AG20443 (cell line): ENCODE results near the gene OCA2.

Source experiments
- DNase-seq: peaks from one replicate; pipeline ENCODE4 v3.0.0; 2012; ENCODE audit warnings: low spot score, mixed read lengths

The OCA2 gene

GRCh38 chr15:27845535-27846369 is 253.4 kb downstream of the OCA2 start:
- no peak for DNase-seq

DNA sequence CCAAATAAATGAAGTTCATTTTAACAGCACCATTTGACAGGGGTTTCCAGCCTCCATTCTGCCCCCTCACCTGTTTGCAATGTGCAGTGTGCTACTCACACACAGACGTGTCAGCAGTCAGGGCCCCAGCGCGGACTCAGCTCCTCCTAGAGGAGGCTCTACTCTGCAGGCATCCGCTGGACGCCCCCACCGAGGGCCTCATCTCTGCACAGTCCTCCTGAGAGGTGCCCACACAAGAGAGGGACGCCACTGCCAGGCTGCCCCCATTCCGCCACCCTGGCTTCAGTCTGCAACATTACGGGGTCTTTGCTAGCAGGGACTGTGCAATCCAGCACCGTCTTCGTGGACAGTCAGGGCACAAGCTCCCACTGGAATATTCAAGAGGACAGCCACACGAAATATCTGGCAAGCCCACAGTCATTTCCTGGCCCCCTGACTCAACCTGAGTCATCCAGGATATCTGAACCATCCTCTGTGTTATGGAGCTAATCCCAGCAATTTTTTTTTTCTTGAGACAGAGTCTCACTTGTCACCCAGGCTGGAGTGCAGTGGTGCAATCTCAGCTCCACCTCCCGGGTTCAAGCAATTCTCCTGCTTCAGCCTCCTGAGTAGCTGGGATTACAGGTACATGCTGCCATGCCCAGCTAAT is 255.0 kb downstream of the OCA2 start:
- peak; percentile 85 for DNase-seq

DNA sequence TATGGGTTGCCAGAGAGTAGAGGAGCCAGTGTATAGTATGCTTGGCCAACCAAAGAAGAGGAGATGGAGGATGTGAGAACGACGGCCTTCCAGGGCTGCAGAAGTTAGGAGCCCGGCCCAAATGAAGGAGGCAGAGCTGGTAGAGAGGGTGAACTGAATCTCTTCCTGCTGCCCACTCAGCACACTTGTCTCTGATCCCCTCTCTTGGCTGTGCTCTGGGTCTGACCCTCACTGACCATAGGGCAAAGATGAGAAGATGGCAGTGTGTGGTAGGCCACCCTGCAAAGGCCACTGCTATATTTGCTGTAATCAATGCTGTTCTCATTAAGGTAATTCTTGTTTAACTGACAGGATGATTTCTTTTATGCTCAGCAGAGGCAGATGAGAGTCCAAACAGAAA is 256.0 kb downstream of the OCA2 start:
- DNase-seq: no peak

DNA sequence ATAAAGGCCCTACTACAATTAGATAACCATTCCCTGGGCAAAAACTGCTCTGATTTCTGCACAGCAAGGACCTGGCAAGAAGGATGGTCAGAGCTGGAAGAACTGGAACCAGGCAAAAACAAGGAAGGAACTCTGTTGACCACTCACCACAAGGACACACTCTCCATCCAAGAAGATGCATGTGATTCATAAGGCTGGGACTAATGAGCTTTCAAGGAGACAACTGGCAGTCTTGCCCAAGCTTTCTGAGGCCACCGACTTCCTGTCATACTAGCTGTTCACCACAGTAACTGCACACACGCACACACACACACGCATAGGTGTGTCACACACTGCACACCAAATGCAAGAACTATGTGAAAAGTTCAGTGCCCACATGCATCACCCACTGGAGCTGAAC is 256.6 kb downstream of the OCA2 start:
- peak; percentile 56 for DNase-seq

DNA sequence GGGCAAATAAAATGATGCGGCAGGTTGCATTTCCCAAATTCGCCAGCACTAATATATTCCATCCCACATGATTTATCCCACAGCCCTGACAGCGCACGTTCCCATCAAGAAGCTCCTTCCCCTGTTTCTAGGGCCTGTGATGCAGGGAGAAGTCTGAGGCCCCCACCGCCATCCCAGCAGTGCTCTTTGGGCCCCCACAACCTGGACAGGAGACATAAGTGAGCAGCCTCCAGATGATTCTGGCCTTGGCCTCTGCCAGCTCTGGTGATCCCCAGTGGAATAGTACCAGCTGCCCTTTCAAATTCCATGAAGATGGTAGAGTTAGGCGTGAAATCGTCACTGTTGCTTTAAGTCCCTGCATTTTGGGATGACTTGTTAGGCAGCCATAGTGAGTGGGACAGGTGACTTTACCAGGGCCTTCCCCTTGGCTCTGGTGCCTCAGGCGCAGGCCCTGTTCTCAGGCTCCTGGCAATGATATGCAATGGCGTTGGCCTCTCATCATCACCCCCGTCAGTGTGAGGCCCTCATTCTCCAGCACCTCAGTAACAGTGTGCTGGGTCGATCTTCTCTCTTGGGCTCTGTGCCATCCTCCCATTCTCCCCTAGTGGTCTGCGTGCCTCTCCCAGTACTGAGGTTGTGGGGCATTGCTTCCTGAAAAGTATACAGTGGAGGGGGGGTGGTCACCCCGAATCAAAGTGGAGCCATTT is 263.7 kb downstream of the OCA2 start:
- DNase-seq: no peak

DNA sequence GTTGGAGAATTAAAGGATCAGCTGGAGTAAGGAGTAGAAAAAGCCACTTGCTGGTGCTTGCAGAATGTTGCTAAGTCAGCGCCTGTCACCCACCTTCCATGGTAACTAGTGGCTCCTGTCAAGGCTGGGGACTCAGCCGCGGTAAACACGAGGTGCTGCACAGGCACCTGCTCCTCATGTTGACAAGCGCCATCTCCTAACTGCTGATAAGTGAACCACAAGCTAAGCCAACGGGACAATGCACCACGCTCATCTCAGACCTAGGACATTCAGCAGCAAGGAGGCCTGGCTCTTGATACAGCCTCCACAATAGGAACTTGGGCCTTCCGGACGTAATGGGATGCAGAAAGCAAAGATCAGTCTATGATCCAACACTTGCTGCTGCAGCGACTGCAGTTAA is 264.4 kb downstream of the OCA2 start:
- no peak for DNase-seq

DNA sequence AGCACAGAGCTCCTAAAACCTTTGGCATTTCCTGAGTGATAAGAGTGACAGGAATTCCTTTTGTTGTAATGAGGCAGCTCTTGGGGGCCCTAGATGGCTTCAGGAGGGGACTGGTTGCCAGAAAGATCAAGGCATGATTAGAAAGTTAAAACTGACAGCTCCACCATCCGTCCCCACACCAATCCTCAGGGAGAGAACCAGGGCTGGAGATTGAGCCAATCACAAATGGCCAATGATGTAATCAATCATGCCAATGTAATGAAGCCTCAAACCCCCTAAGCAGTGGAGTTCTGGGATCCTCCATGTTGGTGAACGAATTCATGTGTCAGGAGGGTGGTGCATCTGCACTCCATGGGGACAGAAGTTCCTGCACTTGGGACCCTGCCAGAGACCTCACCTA is 265.1 kb downstream of the OCA2 start:
- no peak for DNase-seq

DNA sequence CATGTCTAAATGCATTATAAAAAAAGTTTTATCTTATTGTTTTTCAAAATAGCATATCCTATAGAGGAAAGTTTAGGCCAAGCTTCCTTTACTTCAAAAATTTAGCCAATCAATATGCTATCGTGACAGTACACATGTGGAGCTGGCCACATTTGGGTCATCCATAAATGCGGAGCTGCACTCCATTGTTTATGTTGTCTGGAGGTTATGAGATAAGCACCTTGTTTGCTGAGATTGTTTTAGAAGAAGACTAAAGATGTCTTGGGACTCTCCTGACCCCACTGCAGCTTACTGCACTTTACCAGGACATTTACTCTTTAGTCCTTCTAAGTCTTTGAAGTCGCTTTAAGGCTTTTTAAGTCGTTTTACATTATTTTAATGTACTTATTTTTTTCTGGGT is 265.9 kb downstream of the OCA2 start:
- no peak for DNase-seq

DNA sequence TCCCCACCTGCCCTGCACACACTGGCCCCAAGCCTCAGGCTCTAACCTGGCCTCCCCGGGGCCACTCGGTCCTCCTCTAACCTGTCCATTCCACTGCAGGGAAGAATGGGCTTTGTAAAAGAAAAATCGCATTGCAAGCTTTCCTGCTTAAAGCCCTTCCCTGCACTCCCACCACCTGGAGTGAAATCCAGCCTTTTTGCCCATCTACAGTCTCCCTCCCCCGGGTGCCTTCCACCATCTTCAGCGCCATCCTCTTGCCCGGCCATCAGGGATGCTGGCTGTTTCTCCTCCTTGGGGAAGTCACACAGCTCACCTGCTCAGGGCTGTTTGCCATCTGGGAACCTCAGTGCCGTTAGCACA is 266.9 kb downstream of the OCA2 start:
- no peak for DNase-seq

DNA sequence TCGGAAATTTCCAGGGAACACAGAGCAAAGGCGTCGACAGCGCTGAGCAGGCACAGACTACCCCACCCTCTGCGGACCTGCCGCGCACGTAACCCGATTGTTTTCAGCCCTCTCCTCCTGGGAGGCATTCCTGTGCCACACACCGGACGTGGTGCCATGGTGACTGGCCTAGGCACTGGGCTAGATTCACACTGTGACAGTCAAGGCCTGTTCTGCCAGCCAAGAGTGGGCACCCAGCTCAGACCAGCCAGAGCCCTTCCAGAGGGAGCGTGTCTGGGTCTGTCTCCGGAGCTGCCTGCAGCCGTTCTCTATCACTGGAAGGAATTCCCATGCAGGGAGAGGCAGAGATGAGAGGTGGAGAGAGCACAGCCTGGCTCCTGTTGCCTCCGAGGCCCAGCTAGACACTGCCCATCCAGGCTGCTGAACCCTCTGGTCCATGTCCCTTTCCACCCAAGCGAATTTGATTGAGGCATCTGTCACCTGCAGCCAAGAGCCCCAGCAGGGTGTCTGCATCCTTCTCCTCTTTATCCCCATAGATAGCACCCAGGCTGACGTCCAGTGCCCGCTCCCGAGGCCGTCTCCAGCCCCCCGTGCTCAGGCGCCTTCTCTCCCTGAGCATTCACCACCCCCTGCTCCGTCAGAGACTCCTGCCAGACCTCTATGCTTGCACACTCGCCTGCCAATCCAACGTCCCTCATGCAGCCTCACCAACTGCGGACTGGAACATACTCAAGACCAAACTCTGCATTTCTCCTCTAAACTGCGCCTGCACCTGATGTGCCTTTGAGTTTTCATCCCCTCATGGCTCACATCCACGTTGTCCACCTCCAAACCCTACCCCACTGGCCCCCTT is 267.5 kb downstream of the OCA2 start:
- no peak for DNase-seq

GRCh38 chr15:27828746-27829145 is 270.4 kb downstream of the OCA2 start:
- DNase-seq: no peak

DNA sequence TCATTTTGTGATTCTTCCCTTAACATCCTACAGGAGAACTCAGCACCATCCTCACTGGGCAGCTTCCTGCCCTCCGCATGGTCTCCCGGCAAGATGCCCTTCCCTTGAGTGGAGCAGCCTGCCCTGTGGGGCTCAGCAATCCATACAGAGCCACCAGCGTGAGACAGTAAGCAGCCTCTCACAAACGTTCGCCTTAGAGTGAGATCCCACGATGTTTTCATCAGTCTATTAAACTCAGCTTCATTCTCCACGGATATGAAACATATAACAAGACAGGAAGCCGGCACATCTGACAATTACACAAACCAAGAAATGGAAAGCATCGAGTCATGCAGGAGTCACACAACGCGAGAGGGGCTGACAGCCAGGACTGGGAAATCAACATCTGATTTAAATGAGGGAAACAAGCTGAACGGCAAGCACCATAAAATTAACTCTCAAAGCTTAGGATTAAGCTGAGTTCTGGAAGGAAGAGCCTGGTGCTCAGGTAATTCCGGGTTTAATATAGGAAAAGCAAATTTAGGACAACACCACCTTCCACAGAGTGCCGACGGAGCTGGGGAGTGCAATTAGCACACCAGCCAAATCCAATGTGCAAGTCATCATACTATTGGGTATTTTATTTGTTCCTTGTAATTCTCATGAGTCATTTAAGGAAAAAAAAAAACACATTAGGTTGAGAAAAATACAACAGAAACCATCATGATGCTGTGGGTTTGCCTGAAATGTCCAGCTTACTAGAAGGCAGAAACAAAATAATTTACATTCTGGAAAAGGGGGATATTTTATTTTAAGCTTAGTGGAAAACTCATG is 272.0 kb downstream of the OCA2 start:
- peak; percentile 65 for DNase-seq

DNA sequence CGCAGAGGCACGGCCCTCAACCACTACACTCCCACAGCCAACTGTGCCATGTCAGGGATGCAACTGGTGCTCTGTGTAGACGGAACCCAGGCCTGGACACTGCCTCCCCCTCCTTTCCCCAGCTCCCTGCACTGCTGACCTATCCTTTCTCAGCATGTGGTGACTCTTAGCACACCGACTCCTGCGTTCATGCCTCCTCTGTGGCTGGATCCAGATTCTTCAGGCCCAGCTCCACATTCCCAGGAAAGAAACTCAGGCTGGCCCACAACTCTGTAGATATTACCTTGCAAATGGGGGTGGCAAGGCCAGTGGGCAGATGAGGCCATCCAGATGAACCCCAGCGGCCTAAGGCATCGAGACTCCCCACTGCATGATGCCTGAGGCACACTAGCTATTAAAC is 272.7 kb downstream of the OCA2 start:
- peak; percentile 29 for DNase-seq

GRCh38 chr15:27824841-27825422 is 274.2 kb downstream of the OCA2 start:
- no peak for DNase-seq

DNA sequence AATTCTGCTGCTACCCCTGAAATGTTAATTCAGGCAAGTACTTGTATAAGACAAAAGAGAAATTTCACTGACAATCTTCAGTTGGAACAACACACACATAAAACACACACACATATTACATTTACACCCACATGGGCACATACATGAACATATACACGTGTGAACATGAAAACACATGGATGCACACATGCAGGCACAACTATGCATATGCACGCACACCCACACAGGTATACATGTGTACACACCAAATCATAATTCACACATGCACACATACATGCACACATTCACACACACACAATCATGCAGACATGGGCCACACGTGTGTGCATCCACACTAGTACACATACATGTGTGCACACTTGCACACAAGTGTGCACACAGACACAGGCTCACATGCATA is 277.8 kb downstream of the OCA2 start:
- no peak for DNase-seq

- DNase-seq: no peak
Measured at GRCh38 chr15:27820722-27821121, 278.4 kb downstream of the OCA2 start.

- DNase-seq: no peak
Measured at GRCh38 chr15:27820232-27820631, 278.9 kb downstream of the OCA2 start.

DNA sequence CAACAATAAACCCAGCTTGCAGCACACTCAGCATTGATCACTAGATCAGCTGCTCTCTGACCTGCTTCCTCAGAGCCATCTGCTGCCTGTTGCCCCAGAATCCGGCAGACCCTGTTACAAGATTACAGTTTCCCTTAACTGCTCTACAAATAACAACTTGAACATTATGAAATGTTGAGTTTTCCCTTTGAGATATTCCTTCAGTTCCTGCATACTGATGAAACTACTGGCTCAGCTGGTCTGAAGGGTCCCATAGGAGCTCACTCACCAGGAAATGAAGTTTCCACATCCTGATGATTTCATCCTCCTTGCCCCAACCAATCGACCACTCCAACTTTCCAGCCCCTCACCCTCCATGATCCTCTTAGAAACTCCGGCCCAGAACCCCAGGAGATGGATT is 281.9 kb downstream of the OCA2 start:
- DNase-seq: no peak

GRCh38 chr15:27816790-27817189 is 282.3 kb downstream of the OCA2 start:
- no peak for DNase-seq

DNA sequence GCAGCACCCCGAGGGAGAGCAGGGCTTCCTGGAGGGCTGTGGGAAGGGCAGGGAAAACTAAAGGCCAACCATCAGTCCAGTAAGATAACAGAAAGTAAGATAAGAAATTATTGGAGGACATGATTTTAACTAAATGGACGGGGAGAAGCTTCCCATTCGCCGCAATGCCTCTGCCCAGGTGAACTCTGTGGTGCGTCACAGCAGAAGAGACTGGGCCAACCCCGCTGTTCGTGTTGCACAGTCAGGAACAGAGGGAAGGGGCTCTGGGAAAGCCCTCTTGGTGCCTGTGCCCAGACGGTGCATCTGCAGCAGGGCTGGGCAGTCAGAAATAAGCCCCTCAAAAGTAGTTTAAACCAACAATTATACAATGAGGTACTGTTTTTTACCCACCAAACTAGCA is 284.1 kb downstream of the OCA2 start:
- no peak for DNase-seq

DNA sequence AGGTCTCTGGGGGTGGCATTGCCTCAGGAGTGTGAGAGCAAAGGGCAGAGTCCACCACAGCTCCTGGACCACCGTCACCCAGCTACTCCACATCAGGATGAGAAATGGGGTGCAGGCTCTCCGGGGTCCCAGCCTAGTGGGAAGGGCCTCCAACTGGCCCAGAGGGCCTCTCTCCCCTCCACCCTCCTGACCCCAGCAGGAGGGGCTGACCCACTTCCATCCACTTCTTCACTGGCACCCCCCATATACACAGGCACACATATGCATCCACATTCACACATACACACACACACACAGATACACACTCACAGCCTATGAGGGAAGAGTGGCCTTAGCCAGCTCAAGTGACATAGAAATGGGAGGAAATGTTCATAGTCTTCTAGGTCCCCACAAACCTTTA is 286.0 kb downstream of the OCA2 start:
- no peak for DNase-seq
